GM10248 (cell line): Measurements from ENCODE around the gene KLHDC4.

ENCODE experiments used
- CTCF ChIA-PET: fragments of 300-600 bp; sonication (Branson Sonifier 250); formaldehyde crosslinking; extraction: SDS; loops from one replicate; lab custom pipeline; 2021; ENCODE audit warnings: antibody characterized with exemption; lab: Yijun Ruan, JAX
- POLR2A ChIA-PET: fragments of 350-650 bp; sonication (Branson Sonifier 250); formaldehyde crosslinking; extraction: SDS; loops from one replicate; lab custom pipeline; 2020; ENCODE audit warnings: antibody characterized with exemption; lab: Yijun Ruan, JAX
- DNase-seq: peaks from one replicate; pipeline ENCODE4 v3.0.0; 2012; ENCODE audit errors: extremely low spot score
- TF ChIP-seq, protein P1 (sequence below): IDR thresholded peaks from 2 replicates; pipeline ENCODE4 v1.5.1; 2012; ENCODE audit warnings: mild to moderate bottlenecking, low read depth; ENCODE audit errors: extremely low read depth, missing control alignments, control extremely low read depth

Gene KLHDC4

DNA sequence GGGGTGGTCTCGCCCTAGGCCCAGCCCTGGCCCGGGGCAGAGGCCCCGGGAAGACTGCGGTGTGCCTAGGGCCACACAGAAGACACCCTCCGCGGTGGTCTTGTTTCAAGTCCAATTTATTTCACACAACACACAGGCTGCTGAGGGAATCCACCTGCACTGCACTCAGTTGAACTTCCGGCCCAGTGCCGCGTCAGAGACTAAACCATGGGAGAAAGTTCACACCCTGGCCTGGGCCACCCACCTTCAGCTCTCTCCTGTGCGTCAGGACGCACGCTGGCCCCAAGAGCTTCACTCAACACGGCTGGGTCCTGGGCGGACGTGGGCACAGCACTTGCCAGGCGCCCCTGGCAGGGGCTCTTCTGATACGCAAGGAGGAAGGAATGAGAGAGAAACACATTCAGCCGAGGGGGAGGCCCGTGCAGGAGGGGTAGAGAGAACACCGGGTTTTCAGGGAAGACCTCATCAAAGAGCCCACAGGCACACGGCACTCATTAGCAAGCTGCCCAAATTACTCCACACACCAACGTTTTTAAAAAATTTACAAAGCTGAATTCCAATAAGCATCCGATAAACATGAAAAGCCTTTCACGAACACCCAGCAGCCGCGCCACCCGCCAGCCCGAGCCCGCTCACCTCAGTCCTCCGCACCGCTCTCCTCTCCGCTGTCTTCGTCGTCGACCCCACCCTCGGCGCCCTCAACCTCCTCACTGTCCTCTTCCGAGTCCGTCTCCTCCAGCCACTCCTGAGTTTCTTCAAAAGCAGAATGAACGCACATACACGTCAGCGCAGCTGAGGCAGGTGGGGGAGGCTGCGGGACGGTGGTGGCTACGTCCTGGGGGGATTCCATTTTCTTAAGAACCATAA lies 57.8 kb downstream of the KLHDC4 start:
- TF ChIP-seq, protein P1, sequence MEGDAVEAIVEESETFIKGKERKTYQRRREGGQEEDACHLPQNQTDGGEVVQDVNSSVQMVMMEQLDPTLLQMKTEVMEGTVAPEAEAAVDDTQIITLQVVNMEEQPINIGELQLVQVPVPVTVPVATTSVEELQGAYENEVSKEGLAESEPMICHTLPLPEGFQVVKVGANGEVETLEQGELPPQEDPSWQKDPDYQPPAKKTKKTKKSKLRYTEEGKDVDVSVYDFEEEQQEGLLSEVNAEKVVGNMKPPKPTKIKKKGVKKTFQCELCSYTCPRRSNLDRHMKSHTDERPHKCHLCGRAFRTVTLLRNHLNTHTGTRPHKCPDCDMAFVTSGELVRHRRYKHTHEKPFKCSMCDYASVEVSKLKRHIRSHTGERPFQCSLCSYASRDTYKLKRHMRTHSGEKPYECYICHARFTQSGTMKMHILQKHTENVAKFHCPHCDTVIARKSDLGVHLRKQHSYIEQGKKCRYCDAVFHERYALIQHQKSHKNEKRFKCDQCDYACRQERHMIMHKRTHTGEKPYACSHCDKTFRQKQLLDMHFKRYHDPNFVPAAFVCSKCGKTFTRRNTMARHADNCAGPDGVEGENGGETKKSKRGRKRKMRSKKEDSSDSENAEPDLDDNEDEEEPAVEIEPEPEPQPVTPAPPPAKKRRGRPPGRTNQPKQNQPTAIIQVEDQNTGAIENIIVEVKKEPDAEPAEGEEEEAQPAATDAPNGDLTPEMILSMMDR, result no peak
- POLR2A ChIA-PET, result no interaction called here
- CTCF ChIA-PET, result interaction anchor here (1.0 kb wide), 1 partner anchor 17 kb away, joined by 3 read pairs; no protein-coding TSS in a partner anchor

DNA sequence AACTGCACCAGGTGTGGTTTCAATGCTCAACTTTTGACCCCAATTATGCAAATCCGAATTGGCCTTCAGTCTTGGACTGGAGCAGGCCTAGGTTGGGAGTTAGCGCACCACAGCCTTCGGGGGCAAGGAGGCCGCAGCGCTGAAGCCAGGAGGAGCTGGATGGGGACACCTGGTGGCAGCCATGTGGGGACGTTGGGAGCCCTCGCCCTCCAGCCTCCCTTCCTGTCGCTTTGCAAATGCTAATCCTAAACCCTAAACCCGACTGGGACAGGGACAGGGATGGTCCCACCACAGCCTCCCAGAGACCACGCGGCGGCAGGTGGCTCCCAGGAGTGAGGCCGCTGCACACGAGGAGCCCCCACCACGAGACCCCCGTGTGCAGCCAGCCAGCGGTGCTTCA lies 58.7 kb downstream of the KLHDC4 start:
- ChIA-PET POLR2A (no interaction called here), CTCF (interaction anchor here (1.0 to 1.1 kb wide), 3 partner anchors 8 to 164 kb away, joined by 3 read pairs; no protein-coding TSS in a partner anchor)
- TF ChIP-seq, protein P1, result no peak
- no peak for DNase-seq

More for the DNA sequence above, 57.8 kb downstream of the KLHDC4 start:
- DNase-seq, result no peak

- ChIA-PET CTCF (interaction anchor here (1.1 to 1.3 kb wide), 3 partner anchors 9 to 165 kb away, joined by 3 read pairs; no protein-coding TSS in a partner anchor), POLR2A (no interaction called here)
- DNase-seq, result no peak
- TF ChIP-seq, protein P1, result no peak
These were observed 59.3 kb downstream of the KLHDC4 start for GRCh38 chr16:87706278-87707000.

GRCh38 chr16:87705771-87706277 lies 60.0 kb downstream of the KLHDC4 start:
- CTCF ChIA-PET, result interaction anchor here (1.1 to 1.3 kb wide), 2 partner anchors 63 to 165 kb away, joined by 3 read pairs; no protein-coding TSS in a partner anchor

DNA sequence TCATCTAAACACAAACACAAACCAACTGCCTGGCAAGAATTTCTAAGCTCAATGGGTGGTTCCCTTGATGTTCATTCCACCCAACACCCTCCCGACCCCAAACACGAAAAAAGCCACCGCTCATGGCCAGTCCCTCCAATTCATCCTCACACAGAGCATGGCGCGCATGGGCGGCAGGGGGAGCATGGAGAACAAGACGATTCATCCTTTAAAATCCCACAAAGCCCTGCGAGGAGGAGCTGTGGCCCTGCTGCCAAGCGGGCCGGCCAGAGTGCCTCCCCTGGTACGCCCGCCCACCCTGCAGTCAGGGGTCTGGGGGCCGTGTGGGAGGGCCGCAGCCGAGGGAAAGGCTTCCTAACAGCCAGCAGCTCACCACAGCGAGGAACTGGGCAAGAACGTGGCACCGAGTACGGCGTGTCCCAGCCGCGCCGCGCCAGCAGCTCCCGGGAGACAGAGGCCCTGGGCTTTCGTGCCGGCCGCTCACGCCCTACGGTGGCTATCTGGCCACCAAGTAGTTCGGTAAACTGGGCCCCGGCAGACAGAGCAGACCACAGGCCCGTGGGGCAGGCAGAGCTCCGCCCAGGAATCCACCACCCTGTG lies 60.9 kb downstream of the KLHDC4 start:
- TF ChIP-seq, protein P1, result no peak
- DNase-seq, result no peak
- ChIA-PET CTCF (interaction anchor here (0.9 to 1.3 kb wide), 2 partner anchors 23 to 64 kb away, joined by 3 read pairs; no protein-coding TSS in a partner anchor), POLR2A (no interaction called here)

More at GRCh38 chr16:87705771-87706277, 60.0 kb downstream of the KLHDC4 start:
- TF ChIP-seq, protein P1, result no peak
- POLR2A ChIA-PET, result no interaction called here
- no peak for DNase-seq

DNA sequence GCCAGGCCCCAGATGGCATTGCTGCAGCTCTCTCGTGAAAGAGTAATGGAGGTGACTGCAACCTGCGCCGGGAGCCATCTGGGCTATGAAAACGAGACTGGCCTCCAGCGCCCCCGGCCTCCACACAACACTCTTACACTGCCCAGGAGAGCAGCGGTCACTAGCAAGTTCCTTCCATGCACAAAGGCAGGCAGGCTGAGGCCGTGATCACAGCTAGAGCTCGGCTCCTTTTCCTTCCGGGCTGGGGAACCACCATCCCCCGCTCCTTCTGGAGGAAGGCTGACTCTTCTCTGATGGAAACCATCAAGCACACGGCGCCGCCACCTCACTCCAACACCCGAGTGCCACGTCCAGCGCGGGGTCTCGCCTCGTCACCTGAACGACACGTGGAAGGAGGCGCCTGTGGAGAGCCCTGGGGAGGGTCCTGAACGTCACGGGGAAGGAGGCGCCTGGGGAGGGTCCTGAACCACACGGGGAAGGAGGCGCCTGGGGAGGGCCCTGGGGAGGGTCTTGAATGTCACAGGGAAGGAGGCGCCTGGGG lies 61.9 kb downstream of the KLHDC4 start:
- DNase-seq, result no peak
- TF ChIP-seq, protein P1, result no peak
- POLR2A ChIA-PET, result no interaction called here
- CTCF ChIA-PET, result interaction anchor here (1.0 to 2.9 kb wide), 4 partner anchors 10 to 268 kb away, joined by 3 to 15 read pairs (median 3); no protein-coding TSS in a partner anchor
